SJSA1 (cell line): ENCODE measurements around the gene SUPT3H. TPM values are rescaled to one million over a fixed set of nuclear protein-coding genes. Genes with fewer than 3 reads are reported as not detected.
A peak's percentile ranks its signal among the peaks of the same experiment; 100 is the strongest.
"Not testable (repeated sequence)": the region's sequence is repeated elsewhere in the genome, so short reads cannot be mapped to it uniquely, and the experiment has no call there.

Experiments used
- DNase-seq, 2 experiments: peaks; one replicate each; pipeline ENCODE4 v3.0.0-alpha.2; 2015 to 2020; ENCODE audit warnings: low spot score in 2 of 2, low read depth in 1 of 2
- H3K27ac ChIP-seq: fragments of 250-450 bp; sonication (Bioruptor Pico); 2 replicates; pipeline ENCODE4 v1.5.1; 2020; ENCODE audit warnings: mild to moderate bottlenecking, moderate library complexity
- H3K27me3 ChIP-seq: fragments of 250-450 bp; sonication (Bioruptor Pico); replicated peaks from 2 replicates; pipeline ENCODE4 v1.5.1; 2020; ENCODE audit warnings: mild to moderate bottlenecking, moderate library complexity
- H3K36me3 ChIP-seq: fragments of 250-450 bp; sonication (Bioruptor Pico); 2 replicates; pipeline ENCODE4 v1.5.1; 2020; ENCODE audit warnings: mild to moderate bottlenecking
- H3K4me1 ChIP-seq: fragments of 250-450 bp; sonication (Bioruptor Pico); replicated peaks from 2 replicates; pipeline ENCODE4 v1.6.1; 2021; ENCODE audit warnings: mild to moderate bottlenecking
- H3K4me3 ChIP-seq: fragments of 250-450 bp; sonication (Bioruptor Pico); 2 replicates; pipeline ENCODE4 v1.5.1; 2020; ENCODE audit warnings: mild to moderate bottlenecking
- H3K9me3 ChIP-seq: fragments of 250-450 bp; sonication (Bioruptor Pico); replicated peaks from 2 replicates; pipeline ENCODE4 v1.5.1; 2020; ENCODE audit warnings: mild to moderate bottlenecking
- total RNA-seq: library from RNA; depleted of rRNA; stranded (reverse); fragments of >200 nt; shearing (Covaris generic); gene quantifications from 2 replicates; pipeline ENCODE4 v1.2.3, GENCODE V29; 2014

The SUPT3H gene
- total RNA-seq, 1 experiment from 2014 or later, result 6.7 TPM

DNA sequence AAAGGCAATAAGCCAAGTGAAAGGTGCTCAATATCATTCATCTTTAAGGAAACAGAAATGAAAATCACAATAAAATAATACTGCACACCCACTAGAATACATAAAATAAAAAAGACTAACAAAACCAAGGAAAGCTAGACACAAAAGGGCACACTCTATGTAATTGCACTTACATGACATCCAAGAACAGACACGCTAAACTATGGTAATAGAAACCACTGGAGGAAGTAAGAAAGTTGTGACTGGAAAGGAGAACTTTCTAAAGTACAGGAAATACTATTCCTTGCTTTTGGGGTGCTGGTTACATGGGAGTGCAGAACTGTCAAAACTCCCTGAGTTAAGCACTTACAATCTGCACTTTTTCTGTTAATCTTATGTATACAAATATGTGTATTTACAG, 303.3 kb downstream of the SUPT3H start:
- H3K4me3 ChIP-seq, result no peak overlapping the region

DNA sequence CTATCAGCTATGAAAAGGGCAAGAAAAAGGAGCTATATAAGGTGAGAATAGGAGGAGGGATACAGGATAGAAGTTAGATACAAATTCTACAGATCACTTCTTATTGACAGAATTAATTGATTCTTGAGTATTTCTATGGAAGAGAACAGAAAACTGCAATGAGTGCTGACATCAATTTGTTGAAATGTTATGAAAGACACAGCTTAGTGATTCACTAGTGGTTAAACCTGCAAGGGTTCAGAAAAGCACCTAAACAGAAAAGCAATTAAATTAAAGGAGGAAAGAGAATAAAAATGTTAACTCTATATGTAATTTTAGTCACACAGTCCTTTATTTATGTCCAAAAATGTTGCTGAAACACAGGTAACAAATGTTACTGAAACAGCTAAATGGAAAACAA, 304.0 kb downstream of the SUPT3H start:
- Histone ChIP-seq H3K36me3 (no peaks in the 10 kb centered on the region), H3K4me1 (peaks cover 8% of the 10 kb centered on the region), H3K27ac (no peak overlapping the region), H3K27me3 (no peaks in the 10 kb centered on the region), H3K9me3 (no peaks in the 10 kb centered on the region), H3K4me3 (no peak overlapping the region)
- DNase-seq, result no peak

More for the DNA sequence above, 303.3 kb downstream of the SUPT3H start:
- peaks cover 8% of the 10 kb centered on the region for H3K4me1 ChIP-seq
- no peaks in the 10 kb centered on the region for H3K36me3 ChIP-seq
- no peaks in the 10 kb centered on the region for H3K9me3 ChIP-seq
- no peak for DNase-seq
- H3K27ac ChIP-seq, result peak overlapping the region; percentile 61
- no peaks in the 10 kb centered on the region for H3K27me3 ChIP-seq

DNA sequence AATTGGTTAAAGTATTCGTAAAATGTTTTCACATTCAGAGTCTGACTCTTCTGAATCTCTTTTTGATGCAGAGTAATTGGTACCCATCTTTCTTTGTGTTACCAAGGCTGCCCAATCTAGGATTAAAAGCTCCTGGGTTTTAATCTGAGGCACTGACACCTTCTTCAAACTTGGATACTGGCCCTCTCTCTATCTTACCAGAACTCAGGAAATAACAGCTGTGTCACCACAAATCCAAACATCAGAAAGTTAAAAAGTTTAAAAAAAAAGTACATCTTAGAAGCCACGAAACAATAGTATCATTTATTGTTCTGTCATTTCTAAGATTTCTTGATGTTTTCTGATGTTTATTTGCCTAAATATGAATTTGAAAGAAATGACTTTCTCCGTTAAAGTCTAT, 305.1 kb downstream of the SUPT3H start:
- no peak for DNase-seq
- H3K4me1 ChIP-seq, result peaks cover 8% of the 10 kb centered on the region

GRCh38 chr6:45072016-45072415, 305.7 kb downstream of the SUPT3H start:
- Histone ChIP-seq H3K4me3 (no peak overlapping the region), H3K9me3 (no peaks in the 10 kb centered on the region), H3K4me1 (peaks cover 8% of the 10 kb centered on the region), H3K27ac (no peak overlapping the region), H3K36me3 (no peaks in the 10 kb centered on the region), H3K27me3 (no peaks in the 10 kb centered on the region)
- no peak for DNase-seq

More for the DNA sequence above, 305.1 kb downstream of the SUPT3H start:
- Histone ChIP-seq H3K36me3 (no peaks in the 10 kb centered on the region), H3K4me3 (no peak overlapping the region), H3K27me3 (no peaks in the 10 kb centered on the region), H3K9me3 (no peaks in the 10 kb centered on the region), H3K27ac (no peak overlapping the region)

DNA sequence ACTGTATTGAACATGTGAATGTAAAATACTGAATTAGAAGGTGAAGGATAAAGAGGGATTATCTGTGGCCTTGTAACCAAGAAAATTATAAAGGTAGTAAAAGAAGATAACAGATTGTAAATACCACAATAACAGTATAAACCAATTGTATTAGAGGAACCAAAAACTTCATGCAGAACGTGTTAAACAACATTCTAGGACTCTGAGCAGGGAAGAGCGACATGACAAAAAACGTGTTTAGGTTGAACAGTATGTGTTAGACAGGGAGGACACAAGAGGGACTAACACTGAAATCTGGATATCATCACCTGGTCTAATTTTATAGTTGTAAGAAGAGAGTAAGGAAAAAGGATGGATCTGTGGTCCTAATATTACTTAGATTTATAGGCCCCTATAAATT, 308.6 kb downstream of the SUPT3H start:
- Histone ChIP-seq H3K27ac (no peak overlapping the region), H3K4me3 (no peak overlapping the region), H3K9me3 (no peaks in the 10 kb centered on the region), H3K27me3 (no peaks in the 10 kb centered on the region), H3K4me1 (no peaks in the 10 kb centered on the region), H3K36me3 (no peaks in the 10 kb centered on the region)
- DNase-seq, result no peak

GRCh38 chr6:45067446-45067845, 310.3 kb downstream of the SUPT3H start:
- not testable (repeated sequence) for H3K4me1 ChIP-seq, H3K9me3 ChIP-seq, H3K36me3 ChIP-seq, DNase-seq, H3K4me3 ChIP-seq, H3K27me3 ChIP-seq, H3K27ac ChIP-seq

GRCh38 chr6:45062659-45063058, 315.1 kb downstream of the SUPT3H start:
- not testable (repeated sequence) for H3K4me1 ChIP-seq, H3K4me3 ChIP-seq, H3K27ac ChIP-seq, DNase-seq, H3K27me3 ChIP-seq, H3K9me3 ChIP-seq, H3K36me3 ChIP-seq

DNA sequence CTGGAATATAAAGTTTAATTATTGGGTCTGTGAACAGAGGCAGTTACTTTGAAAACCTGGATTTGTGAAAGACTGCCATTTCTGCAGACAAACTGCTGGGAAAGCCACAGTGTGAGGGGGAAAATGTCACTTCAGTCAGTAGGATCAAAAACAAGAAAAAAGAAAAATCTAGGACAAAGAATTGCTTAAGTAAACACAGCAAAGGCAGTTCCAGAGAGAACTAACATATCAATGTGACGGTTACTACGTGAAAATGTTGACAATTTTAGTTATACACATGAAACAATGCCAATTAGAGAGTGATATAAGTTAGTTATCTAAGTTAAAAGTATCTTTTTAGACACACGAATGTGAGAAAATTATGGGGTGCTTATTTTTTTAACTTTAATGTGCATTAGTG, 320.0 kb downstream of the SUPT3H start:
- peak in 1 of 2 experiments; percentile 15 for DNase-seq
- H3K27me3 ChIP-seq, result no peaks in the 10 kb centered on the region
- H3K4me3 ChIP-seq, result no peak overlapping the region
- peaks cover 9% of the 10 kb centered on the region for H3K4me1 ChIP-seq
- no peaks in the 10 kb centered on the region for H3K36me3 ChIP-seq
- no peak overlapping the region for H3K27ac ChIP-seq
- H3K9me3 ChIP-seq, result no peaks in the 10 kb centered on the region

DNA sequence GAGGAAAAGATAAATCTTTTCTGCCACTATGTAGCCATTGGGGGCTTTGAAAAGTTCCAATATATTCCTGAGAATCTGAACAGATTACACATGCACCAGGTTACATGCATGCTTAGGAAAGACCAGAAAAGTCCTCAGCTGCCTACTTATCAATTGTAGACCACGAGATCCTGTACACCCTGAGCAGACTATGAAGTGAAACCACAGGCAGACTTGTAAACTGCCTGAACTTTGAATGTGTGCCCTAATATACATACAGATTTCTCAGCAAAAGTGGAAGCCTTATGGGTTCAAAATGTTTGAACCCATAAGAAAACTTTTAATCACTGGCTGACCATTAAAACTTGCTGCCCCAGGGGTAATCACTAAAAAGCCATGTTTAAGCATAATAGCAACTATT, 323.1 kb downstream of the SUPT3H start:
- peaks cover 28% of the 10 kb centered on the region for H3K4me1 ChIP-seq
- no peaks in the 10 kb centered on the region for H3K36me3 ChIP-seq
- no peak overlapping the region for H3K27ac ChIP-seq
- H3K4me3 ChIP-seq, result no peak overlapping the region
- no peaks in the 10 kb centered on the region for H3K27me3 ChIP-seq
- H3K9me3 ChIP-seq, result no peaks in the 10 kb centered on the region
- DNase-seq, result no peak

DNA sequence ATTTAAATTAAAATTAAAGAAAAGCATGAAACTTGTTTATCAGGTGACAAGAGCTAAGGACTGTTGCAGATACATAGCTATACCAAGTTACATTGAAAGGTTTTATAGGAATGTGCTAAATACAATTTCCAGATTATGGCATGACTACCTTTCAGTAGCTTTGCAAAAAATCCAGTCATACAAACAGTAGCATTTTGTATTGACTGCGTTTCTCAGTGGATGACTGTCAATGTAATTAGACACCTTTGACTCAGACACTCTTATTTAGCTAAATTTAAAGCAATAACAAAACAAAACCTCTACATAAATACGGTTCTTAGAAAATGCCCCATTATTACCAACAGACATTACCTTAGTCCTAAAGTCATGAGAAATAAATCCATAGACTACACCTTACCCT, 325.4 kb downstream of the SUPT3H start:
- Histone ChIP-seq H3K9me3 (no peaks in the 10 kb centered on the region), H3K4me3 (no peak overlapping the region), H3K36me3 (no peaks in the 10 kb centered on the region), H3K27me3 (no peaks in the 10 kb centered on the region), H3K27ac (no peak overlapping the region), H3K4me1 (peaks cover 30% of the 10 kb centered on the region)
- DNase-seq, result no peak

GRCh38 chr6:45049188-45049843, 328.4 kb downstream of the SUPT3H start:
- no peaks in the 10 kb centered on the region for H3K9me3 ChIP-seq
- H3K27me3 ChIP-seq, result no peaks in the 10 kb centered on the region
- no peaks in the 10 kb centered on the region for H3K36me3 ChIP-seq
- H3K27ac ChIP-seq, result peak overlapping the region; percentile 42
- DNase-seq, result peak in 1 of 2 experiments; percentile 58
- H3K4me3 ChIP-seq, result no peak overlapping the region
- H3K4me1 ChIP-seq, result peaks cover 28% of the 10 kb centered on the region

DNA sequence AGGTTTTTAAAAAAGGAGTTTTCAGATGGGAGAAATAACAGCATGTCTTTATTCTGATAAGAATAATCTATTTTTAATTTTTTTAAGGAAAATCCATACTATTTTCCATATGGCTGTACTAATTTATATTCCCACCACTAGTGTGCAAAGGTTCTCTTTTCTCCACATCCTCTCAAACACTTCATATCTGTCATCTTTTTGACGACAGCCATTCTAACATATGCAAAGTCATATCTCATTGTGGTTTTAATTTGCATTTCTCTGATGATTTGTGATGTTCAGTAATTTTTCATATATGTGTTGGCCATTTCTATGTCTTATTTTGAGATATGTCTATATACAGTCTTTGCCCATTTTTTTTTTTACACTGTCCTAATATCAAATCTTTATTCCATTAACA, 330.2 kb downstream of the SUPT3H start:
- Histone ChIP-seq H3K9me3 (no peaks in the 10 kb centered on the region), H3K27me3 (no peaks in the 10 kb centered on the region), H3K4me1 (peaks cover 28% of the 10 kb centered on the region), H3K27ac (no peak overlapping the region), H3K4me3 (no peak overlapping the region), H3K36me3 (no peaks in the 10 kb centered on the region)
- DNase-seq, result no peak

DNA sequence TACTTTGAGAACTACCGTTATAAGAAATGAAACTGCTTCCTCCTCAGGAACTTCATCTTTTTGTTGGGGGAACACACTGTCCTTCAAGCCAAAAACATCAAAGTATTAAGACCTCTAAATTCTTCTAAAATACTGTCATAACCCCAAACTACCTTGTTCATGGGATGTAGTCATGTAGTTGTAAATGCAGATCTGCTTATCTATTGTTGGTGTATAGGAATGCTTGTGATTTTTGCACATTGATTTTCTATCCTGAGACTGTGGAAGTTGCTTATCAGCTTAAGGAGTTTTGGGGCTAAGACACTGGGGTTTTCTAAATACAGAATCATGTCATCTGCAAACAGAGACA, 332.5 kb downstream of the SUPT3H start:
- peaks cover 15% of the 10 kb centered on the region for H3K4me1 ChIP-seq
- H3K4me3 ChIP-seq, result no peak overlapping the region
- DNase-seq, result no peak
- no peaks in the 10 kb centered on the region for H3K36me3 ChIP-seq
- H3K9me3 ChIP-seq, result no peaks in the 10 kb centered on the region
- H3K27me3 ChIP-seq, result no peaks in the 10 kb centered on the region
- H3K27ac ChIP-seq, result no peak overlapping the region

DNA sequence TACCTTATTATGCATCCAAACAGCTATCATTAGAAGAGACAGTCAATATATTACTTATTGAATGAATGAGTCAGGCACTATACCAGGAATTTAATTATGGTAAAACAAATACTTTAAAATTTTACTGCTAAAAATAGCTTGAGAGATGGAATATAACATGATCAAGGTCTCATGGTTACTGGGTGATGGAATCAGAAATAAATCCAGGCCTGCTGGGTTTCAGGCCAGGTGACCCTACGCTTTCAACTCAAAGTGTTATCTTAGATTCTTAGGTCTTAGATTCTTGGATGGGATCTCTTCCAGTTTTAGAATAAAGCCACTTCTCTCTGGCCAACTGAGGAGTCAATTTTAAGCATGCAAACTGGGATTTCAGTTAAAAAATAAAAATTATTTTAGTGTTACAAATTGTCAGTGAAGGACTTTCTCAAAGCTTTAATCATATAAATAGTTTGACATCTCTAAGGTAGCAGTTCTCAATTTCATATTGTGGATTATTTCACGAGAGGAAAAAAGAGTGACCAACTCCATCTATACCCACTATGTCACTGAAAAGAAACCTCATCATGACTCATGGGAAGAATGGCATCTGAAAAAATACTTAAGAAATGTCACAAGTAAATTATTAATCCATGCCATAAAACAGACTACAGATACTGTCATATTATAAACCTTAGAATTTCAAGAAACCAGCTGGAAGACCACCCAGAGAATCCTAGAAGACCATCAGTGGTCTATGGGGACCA, 333.1 kb downstream of the SUPT3H start:
- no peak overlapping the region for H3K4me3 ChIP-seq
- no peaks in the 10 kb centered on the region for H3K27me3 ChIP-seq
- no peak overlapping the region for H3K27ac ChIP-seq

More for the DNA sequence above, 333.1 kb downstream of the SUPT3H start:
- Histone ChIP-seq H3K9me3 (no peaks in the 10 kb centered on the region), H3K36me3 (no peaks in the 10 kb centered on the region), H3K4me1 (peaks cover 10% of the 10 kb centered on the region)
- no peak for DNase-seq
